Neural cell (in vitro differentiated cells): ENCODE results near the gene CNTFR. TPM values are rescaled to one million over a fixed set of nuclear protein-coding genes. Genes with fewer than 3 reads are reported as not detected.

ENCODE experiments used
- H2AFZ ChIP-seq: fragments of 200-600, 300-800 bp; sonication (generic), shearing (Covaris generic); 2 replicates; pipeline ENCODE4 v1.6.0; 2014; ENCODE audit warnings: low read depth, mild to moderate bottlenecking, antibody characterized with exemption, low read length, moderate library complexity
- H3F3A ChIP-seq: fragments of 200-600 bp; shearing (Covaris generic); 2 replicates; pipeline ENCODE4 v1.6.1; 2016; ENCODE audit warnings: mild to moderate bottlenecking, moderate library complexity, mixed read lengths, antibody characterized with exemption, low read length; ENCODE audit not compliant: insufficient read depth, poor library complexity, severe bottlenecking
- H3K27ac ChIP-seq: fragments of 200-600, 300-800 bp; sonication (generic), shearing (Covaris generic); 2 replicates; pipeline ENCODE4 v1.5.1; 2014; ENCODE audit warnings: mild to moderate bottlenecking, low read length, moderate library complexity
- H3K27me3 ChIP-seq: fragments of 300-800, 200-600 bp; sonication (generic), shearing (Covaris generic); 2 replicates; pipeline ENCODE4 v1.6.0; 2014; ENCODE audit warnings: mild to moderate bottlenecking, low read depth, low read length, moderate library complexity; ENCODE audit not compliant: insufficient read depth
- H3K36me3 ChIP-seq: fragments of 300-800, 200-600 bp; sonication (generic), shearing (Covaris generic); 2 replicates; pipeline ENCODE4 v1.5.1; 2014; ENCODE audit warnings: mild to moderate bottlenecking, antibody characterized with exemption, low read length, moderate library complexity; ENCODE audit not compliant: insufficient read depth
- H3K4me2 ChIP-seq: fragments of 300-800, 200-600 bp; sonication (generic), shearing (Covaris generic); 2 replicates; pipeline ENCODE4 v1.6.0; 2014; ENCODE audit warnings: mild to moderate bottlenecking, low read length
- H3K4me3 ChIP-seq: fragments of 300-800, 200-600 bp; sonication (generic), shearing (Covaris generic); 2 replicates; pipeline ENCODE4 v1.5.1; 2014; ENCODE audit warnings: mild to moderate bottlenecking, low read length, moderate library complexity
- H3K79me2 ChIP-seq: fragments of 200-600 bp; shearing (Covaris generic); replicated peaks from 2 replicates; pipeline ENCODE4 v1.6.0; 2014; ENCODE audit warnings: mild to moderate bottlenecking, low read length, moderate library complexity; ENCODE audit not compliant: insufficient read depth
- H3K9ac ChIP-seq: fragments of 300-800, 200-600 bp; sonication (generic), shearing (Covaris generic); 2 replicates; pipeline ENCODE4 v1.6.1; 2016; ENCODE audit warnings: mild to moderate bottlenecking, low read length, mixed read lengths
- H3K9me2 ChIP-seq: fragments of 200-600 bp; shearing (Covaris generic); 2 replicates; pipeline ENCODE4 v1.6.1; 2016; ENCODE audit warnings: mild to moderate bottlenecking, low read length, mixed read lengths; ENCODE audit not compliant: insufficient read depth
- H3K9me3 ChIP-seq: fragments of 200-600, 300-800 bp; sonication (generic), shearing (Covaris generic); 2 replicates; pipeline ENCODE4 v1.6.1; 2016; ENCODE audit warnings: mild to moderate bottlenecking, mixed run types, low read length, moderate library complexity, mixed read lengths
- H4K20me1 ChIP-seq: fragments of 200-600 bp; shearing (Covaris generic); 2 replicates; pipeline ENCODE4 v1.6.1; 2016; ENCODE audit warnings: mild to moderate bottlenecking, mixed run types; ENCODE audit not compliant: insufficient read depth
- EP300 ChIP-seq: fragments of 450-650 bp; conservative IDR thresholded peaks from 2 replicates; pipeline ENCODE4 v1.6.1; 2014; ENCODE audit warnings: antibody characterized with exemption, mild to moderate bottlenecking, moderate library complexity; ENCODE audit not compliant: poor library complexity, severe bottlenecking
- EZH2 ChIP-seq: fragments of 200-600, 300-800 bp; shearing (Covaris generic), sonication (generic); IDR thresholded peaks from 2 replicates; pipeline ENCODE4 v1.6.1; 2014; ENCODE audit warnings: antibody characterized with exemption, low read length, borderline replicate concordance, mild to moderate bottlenecking; ENCODE audit not compliant: insufficient read depth, poor library complexity, severe bottlenecking
- MXI1 ChIP-seq: fragments of 450-650 bp; conservative IDR thresholded peaks from 2 replicates; pipeline ENCODE4 v1.6.1; 2014; ENCODE audit warnings: antibody characterized with exemption, mild to moderate bottlenecking; ENCODE audit not compliant: poor library complexity, severe bottlenecking
- POLR2AphosphoS5 ChIP-seq: IDR thresholded peaks from 2 replicates; pipeline ENCODE4 v1.6.1; 2012
- RAD21 ChIP-seq: fragments of 450-650 bp; conservative IDR thresholded peaks from 2 replicates; pipeline ENCODE4 v1.6.1; 2014; ENCODE audit warnings: antibody characterized with exemption, mild to moderate bottlenecking, moderate library complexity
- SMC3 ChIP-seq: fragments of 450-650 bp; conservative IDR thresholded peaks from 2 replicates; pipeline ENCODE4 v1.6.1; 2014; ENCODE audit warnings: antibody characterized with exemption, mild to moderate bottlenecking, moderate library complexity; ENCODE audit not compliant: poor library complexity
- TAF1 ChIP-seq: IDR thresholded peaks from 2 replicates; pipeline ENCODE4 v1.6.1; 2012; ENCODE audit warnings: low read depth
- polyA plus RNA-seq: library from polyadenylated mRNA; depleted of rRNA; stranded (reverse); fragments of >200 nt; gene quantifications from 2 replicates; pipeline ENCODE4 v1.2.3, GENCODE V29; 2014
- TF ChIP-seq, protein P1 (sequence below): IDR thresholded peaks from 2 replicates; pipeline ENCODE4 v1.6.1; 2012; ENCODE audit warnings: borderline replicate concordance
- TF ChIP-seq, protein P2 (sequence below): fragments of 450-650 bp; IDR thresholded peaks from 2 replicates; pipeline ENCODE4 v1.5.1; 2014; ENCODE audit warnings: antibody characterized with exemption, mild to moderate bottlenecking, moderate library complexity; ENCODE audit not compliant: poor library complexity, severe bottlenecking

The CNTFR gene
- polyA plus RNA-seq, 1 donor from 2014 or later: 19.0 TPM

DNA sequence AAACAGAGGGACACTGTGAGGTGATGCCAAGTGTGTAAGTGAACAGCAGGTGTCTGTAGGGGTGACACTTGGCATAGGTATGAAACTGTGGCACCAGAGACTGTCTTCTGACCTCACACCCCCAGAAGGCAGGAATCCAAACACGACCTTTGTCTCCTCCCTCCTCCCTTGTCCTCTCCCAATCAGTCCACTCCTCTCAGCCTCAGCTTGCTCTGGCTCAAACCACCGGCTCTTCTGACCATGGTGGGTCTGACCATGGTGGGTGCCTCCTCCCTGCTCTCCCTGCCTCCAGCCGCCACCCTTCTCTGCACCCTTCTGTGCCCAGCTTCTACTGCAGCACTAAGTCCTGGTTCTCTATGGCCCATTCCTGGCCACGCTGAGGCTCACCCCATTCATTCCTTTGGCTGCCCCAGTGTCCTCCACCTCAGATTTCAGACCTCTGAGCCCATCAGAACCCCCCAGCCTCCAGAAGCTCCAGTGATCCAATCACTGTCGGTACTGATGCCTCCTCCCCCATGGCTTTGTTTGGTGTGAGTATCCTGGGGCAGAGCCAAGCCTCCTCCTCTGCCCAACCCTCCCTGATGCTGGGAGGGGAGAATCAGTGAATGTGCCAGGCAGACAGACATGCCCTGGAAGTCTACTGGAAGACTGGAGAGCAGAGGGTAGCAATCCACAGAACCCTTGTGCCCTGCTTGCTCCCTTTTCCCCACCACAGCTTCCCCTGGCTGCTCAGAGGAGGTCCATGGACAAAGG is 41.1 kb upstream of the CNTFR start:
- TF ChIP-seq, protein P1, sequence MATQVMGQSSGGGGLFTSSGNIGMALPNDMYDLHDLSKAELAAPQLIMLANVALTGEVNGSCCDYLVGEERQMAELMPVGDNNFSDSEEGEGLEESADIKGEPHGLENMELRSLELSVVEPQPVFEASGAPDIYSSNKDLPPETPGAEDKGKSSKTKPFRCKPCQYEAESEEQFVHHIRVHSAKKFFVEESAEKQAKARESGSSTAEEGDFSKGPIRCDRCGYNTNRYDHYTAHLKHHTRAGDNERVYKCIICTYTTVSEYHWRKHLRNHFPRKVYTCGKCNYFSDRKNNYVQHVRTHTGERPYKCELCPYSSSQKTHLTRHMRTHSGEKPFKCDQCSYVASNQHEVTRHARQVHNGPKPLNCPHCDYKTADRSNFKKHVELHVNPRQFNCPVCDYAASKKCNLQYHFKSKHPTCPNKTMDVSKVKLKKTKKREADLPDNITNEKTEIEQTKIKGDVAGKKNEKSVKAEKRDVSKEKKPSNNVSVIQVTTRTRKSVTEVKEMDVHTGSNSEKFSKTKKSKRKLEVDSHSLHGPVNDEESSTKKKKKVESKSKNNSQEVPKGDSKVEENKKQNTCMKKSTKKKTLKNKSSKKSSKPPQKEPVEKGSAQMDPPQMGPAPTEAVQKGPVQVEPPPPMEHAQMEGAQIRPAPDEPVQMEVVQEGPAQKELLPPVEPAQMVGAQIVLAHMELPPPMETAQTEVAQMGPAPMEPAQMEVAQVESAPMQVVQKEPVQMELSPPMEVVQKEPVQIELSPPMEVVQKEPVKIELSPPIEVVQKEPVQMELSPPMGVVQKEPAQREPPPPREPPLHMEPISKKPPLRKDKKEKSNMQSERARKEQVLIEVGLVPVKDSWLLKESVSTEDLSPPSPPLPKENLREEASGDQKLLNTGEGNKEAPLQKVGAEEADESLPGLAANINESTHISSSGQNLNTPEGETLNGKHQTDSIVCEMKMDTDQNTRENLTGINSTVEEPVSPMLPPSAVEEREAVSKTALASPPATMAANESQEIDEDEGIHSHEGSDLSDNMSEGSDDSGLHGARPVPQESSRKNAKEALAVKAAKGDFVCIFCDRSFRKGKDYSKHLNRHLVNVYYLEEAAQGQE: no peak
- TF ChIP-seq EP300 (no peak), RAD21 (no peak), MXI1 (no peak), SMC3 (no peak), POLR2AphosphoS5 (no peak)
- H3K4me3 ChIP-seq: no peak overlapping the region

DNA sequence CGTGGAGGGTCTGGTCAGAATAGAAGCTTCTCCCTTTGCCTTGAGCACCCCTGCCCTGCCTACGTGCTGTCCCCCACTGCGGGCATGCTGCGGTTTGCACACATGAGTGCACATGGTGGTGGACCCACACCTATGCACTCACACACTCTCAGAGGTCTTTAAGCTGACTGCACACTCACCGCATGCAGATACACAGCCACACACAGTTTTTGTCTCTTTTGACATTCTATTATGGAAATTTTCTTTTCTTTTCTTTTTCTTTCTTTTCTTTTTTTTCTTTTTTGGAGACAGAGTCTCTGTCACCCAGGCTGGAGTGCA is 39.9 kb upstream of the CNTFR start:
- Histone ChIP-seq H3K9me2 (no peaks in the 10 kb centered on the region), H3K9ac (no peak overlapping the region), H4K20me1 (no peaks in the 10 kb centered on the region), H3K79me2 (no peaks in the 10 kb centered on the region), H3K4me2 (no peak overlapping the region), H3K4me3 (peak overlapping the region; percentile 62), H3K27ac (no peak overlapping the region), H2AFZ (no peak overlapping the region), H3K27me3 (peaks cover 25% of the 10 kb centered on the region), H3K36me3 (no peaks in the 10 kb centered on the region), H3K9me3 (no peaks in the 10 kb centered on the region), H3F3A (no peaks in the 10 kb centered on the region)
- TF ChIP-seq, protein P1: no peak
- TF ChIP-seq TAF1 (no peak), MXI1 (no peak), EP300 (no peak), POLR2AphosphoS5 (no peak), EZH2 (no peak)
- TF ChIP-seq, protein P2, sequence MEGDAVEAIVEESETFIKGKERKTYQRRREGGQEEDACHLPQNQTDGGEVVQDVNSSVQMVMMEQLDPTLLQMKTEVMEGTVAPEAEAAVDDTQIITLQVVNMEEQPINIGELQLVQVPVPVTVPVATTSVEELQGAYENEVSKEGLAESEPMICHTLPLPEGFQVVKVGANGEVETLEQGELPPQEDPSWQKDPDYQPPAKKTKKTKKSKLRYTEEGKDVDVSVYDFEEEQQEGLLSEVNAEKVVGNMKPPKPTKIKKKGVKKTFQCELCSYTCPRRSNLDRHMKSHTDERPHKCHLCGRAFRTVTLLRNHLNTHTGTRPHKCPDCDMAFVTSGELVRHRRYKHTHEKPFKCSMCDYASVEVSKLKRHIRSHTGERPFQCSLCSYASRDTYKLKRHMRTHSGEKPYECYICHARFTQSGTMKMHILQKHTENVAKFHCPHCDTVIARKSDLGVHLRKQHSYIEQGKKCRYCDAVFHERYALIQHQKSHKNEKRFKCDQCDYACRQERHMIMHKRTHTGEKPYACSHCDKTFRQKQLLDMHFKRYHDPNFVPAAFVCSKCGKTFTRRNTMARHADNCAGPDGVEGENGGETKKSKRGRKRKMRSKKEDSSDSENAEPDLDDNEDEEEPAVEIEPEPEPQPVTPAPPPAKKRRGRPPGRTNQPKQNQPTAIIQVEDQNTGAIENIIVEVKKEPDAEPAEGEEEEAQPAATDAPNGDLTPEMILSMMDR: no peak

More for the DNA sequence above, 41.1 kb upstream of the CNTFR start:
- no peaks in the 10 kb centered on the region for H3K9me2 ChIP-seq
- H3K9ac ChIP-seq: no peak overlapping the region
- H2AFZ ChIP-seq: no peak overlapping the region
- H3K9me3 ChIP-seq: no peaks in the 10 kb centered on the region
- H4K20me1 ChIP-seq: no peaks in the 10 kb centered on the region
- H3K4me2 ChIP-seq: no peak overlapping the region
- H3K79me2 ChIP-seq: no peaks in the 10 kb centered on the region
- peaks cover 25% of the 10 kb centered on the region for H3K27me3 ChIP-seq
- H3K36me3 ChIP-seq: no peaks in the 10 kb centered on the region
- no peaks in the 10 kb centered on the region for H3F3A ChIP-seq
- H3K27ac ChIP-seq: no peak overlapping the region
